Epithelial cell of alveolus of lung (primary cell): ENCODE results near the gene PCDHGA7. TPM values are rescaled to one million over a fixed set of nuclear protein-coding genes. Genes with fewer than 3 reads are reported as not detected.

Experiments used
- total RNA-seq: library from RNA; depleted of rRNA; stranded (reverse); fragments of >200 nt; gene quantifications from 2 replicates; pipeline ENCODE4 v1.2.1, GENCODE V29; 2015

The PCDHGA7 gene
- total RNA-seq, 1 donor from 2014 or later, result 0.65 TPM

GRCh38 chr5:141412854-141413539, 30.5 kb downstream of the PCDHGA7 start, which contains the start of gene PCDHGA10:
TSS of gene PCDHGA10 (plus strand) at chr5:141412987. CDS start at chr5:141413176, 189 bp downstream.

GRCh38 chr5:141417494-141418172, 35.1 kb downstream of the PCDHGA7 start, which contains the start of gene PCDHGB7:
TSS of gene PCDHGB7 (plus strand) at chr5:141417677. CDS start at chr5:141417860, 183 bp downstream.

GRCh38 chr5:141420855-141421488, 38.4 kb downstream of the PCDHGA7 start, which contains the start of gene PCDHGA11:
TSS of gene PCDHGA11 (plus strand) at chr5:141421051. CDS start at chr5:141421228, 177 bp downstream.

GRCh38 chr5:141430332-141431113, 48.0 kb downstream of the PCDHGA7 start, which contains the start of gene PCDHGA12:
TSS of gene PCDHGA12 (plus strand) at chr5:141430507. CDS start at chr5:141430760, 253 bp downstream.

Other genes starting within 250 kb of the PCDHGA7 start
- gene PCDHB5, start 247.5 kb upstream of the PCDHGA7 start, total RNA-seq, result 0.39 and 1.3 TPM in 2 replicates
- gene PCDHB6, start 232.7 kb upstream of the PCDHGA7 start, total RNA-seq, result 0.64 TPM in 1 of 2 replicates, not detected in the other
- under 0.01 and 1.9 TPM in 2 replicates for gene PCDHB7, start 210.1 kb upstream of the PCDHGA7 start, total RNA-seq
- not detected in 2 replicates for gene PCDHB8, start 205.0 kb upstream of the PCDHGA7 start, total RNA-seq
- 0.08 and 0.13 TPM in 2 replicates for gene PCDHB16, start 200.4 kb upstream of the PCDHGA7 start, total RNA-seq
- 0.08 TPM in 1 of 2 replicates, not detected in the other for gene PCDHB9, start 195.6 kb upstream of the PCDHGA7 start, total RNA-seq
- 0.13 and 0.24 TPM in 2 replicates for gene PCDHB10, start 190.4 kb upstream of the PCDHGA7 start, total RNA-seq
- gene PCDHB11, start 183.1 kb upstream of the PCDHGA7 start, total RNA-seq, result 0.13 and 1.7 TPM in 2 replicates
- 0.08 TPM in 1 of 2 replicates, not detected in the other for gene PCDHB12, start 174.0 kb upstream of the PCDHGA7 start, total RNA-seq
- 0.26 and 1.0 TPM in 2 replicates for gene PCDHB13, start 168.8 kb upstream of the PCDHGA7 start, total RNA-seq
- 1.4 TPM in 1 of 2 replicates, not detected in the other for gene PCDHB14, start 159.4 kb upstream of the PCDHGA7 start, total RNA-seq
- gene PCDHB15, start 137.3 kb upstream of the PCDHGA7 start, total RNA-seq, result under 0.01 and 0.48 TPM in 2 replicates
- gene SLC25A2, start 78.7 kb upstream of the PCDHGA7 start, total RNA-seq, result not detected in 2 replicates
- 45.3 and 69.6 TPM in 2 replicates for gene TAF7, start 62.0 kb upstream of the PCDHGA7 start, total RNA-seq
- gene PCDHGA1, start 52.2 kb upstream of the PCDHGA7 start, total RNA-seq, result 0.13 and 0.64 TPM in 2 replicates
- gene PCDHGA2, start 44.0 kb upstream of the PCDHGA7 start, total RNA-seq, result 0.39 and 3.8 TPM in 2 replicates
- 0.65 and 0.72 TPM in 2 replicates for gene PCDHGA3, start 38.9 kb upstream of the PCDHGA7 start, total RNA-seq
- gene PCDHGB1, start 32.6 kb upstream of the PCDHGA7 start, total RNA-seq, result 0.39 and 2.2 TPM in 2 replicates
- 0.78 and 6.0 TPM in 2 replicates for gene PCDHGA4, start 27.7 kb upstream of the PCDHGA7 start, total RNA-seq
- 0.39 and 3.0 TPM in 2 replicates for gene PCDHGB2, start 22.7 kb upstream of the PCDHGA7 start, total RNA-seq
- gene PCDHGA5, start 18.6 kb upstream of the PCDHGA7 start, total RNA-seq, result 0.13 and 1.3 TPM in 2 replicates
- 0.39 and 6.1 TPM in 2 replicates for gene PCDHGB3, start 12.5 kb upstream of the PCDHGA7 start, total RNA-seq
- 1.0 and 3.0 TPM in 2 replicates for gene PCDHGA6, start 8.9 kb upstream of the PCDHGA7 start, total RNA-seq
- 3.7 and 9.3 TPM in 2 replicates for gene PCDHGB4, start 5.0 kb downstream of the PCDHGA7 start, total RNA-seq
- 0.65 and 1.2 TPM in 2 replicates for gene PCDHGA8, start 9.9 kb downstream of the PCDHGA7 start, total RNA-seq
- 7.6 and 13.0 TPM in 2 replicates for gene PCDHGB5, start 15.2 kb downstream of the PCDHGA7 start, total RNA-seq
- gene PCDHGA9, start 20.0 kb downstream of the PCDHGA7 start, total RNA-seq, result 1.4 and 7.8 TPM in 2 replicates
- 1.2 and 5.7 TPM in 2 replicates for gene PCDHGB6, start 25.3 kb downstream of the PCDHGA7 start, total RNA-seq
- gene PCDHGA10, start 30.2 kb downstream of the PCDHGA7 start, total RNA-seq, result 3.4 and 11.8 TPM in 2 replicates
- 7.2 and 23.6 TPM in 2 replicates for gene PCDHGB7, start 34.9 kb downstream of the PCDHGA7 start, total RNA-seq
- gene PCDHGA11, start 38.3 kb downstream of the PCDHGA7 start, total RNA-seq, result 5.9 and 13.7 TPM in 2 replicates
- 10.2 and 17.4 TPM in 2 replicates for gene PCDHGA12, start 47.8 kb downstream of the PCDHGA7 start, total RNA-seq
- 51.5 and 161 TPM in 2 replicates for gene PCDHGC3, start 93.2 kb downstream of the PCDHGA7 start, total RNA-seq
- gene PCDHGC4, start 102.3 kb downstream of the PCDHGA7 start, total RNA-seq, result 0.13 and 3.1 TPM in 2 replicates
- 0.78 and 1.1 TPM in 2 replicates for gene PCDHGC5, start 106.3 kb downstream of the PCDHGA7 start, total RNA-seq
- 25.1 and 49.1 TPM in 2 replicates for gene DIAPH1, start 236.3 kb downstream of the PCDHGA7 start, total RNA-seq